GM12874 (cell line): ENCODE results near the gene CACNA1G.

Experiments used
- CTCF ChIP-seq: IDR thresholded peaks from 2 replicates; pipeline ENCODE4 v1.5.1; 2011; ENCODE audit warnings: low read depth, mild to moderate bottlenecking, control low read depth, low read length, moderate library complexity; ENCODE audit not compliant: insufficient read depth

CACNA1G gene

GRCh38 chr17:50558581-50558940, 2.0 kb upstream of the CACNA1G start:
- TF ChIP-seq CTCF: no peak

- no peak for TF ChIP-seq CTCF
Measured at GRCh38 chr17:50558941-50559614, 1.4 kb upstream of the CACNA1G start.

- TF ChIP-seq CTCF: no peak
Measured at GRCh38 chr17:50559674-50560184, 786 bp upstream of the CACNA1G start.

GRCh38 chr17:50560931-50561745, 623 bp downstream of the CACNA1G start:
- TF ChIP-seq CTCF: no peak

GRCh38 chr17:50561746-50562141, 1.2 kb downstream of the CACNA1G start:
- TF ChIP-seq CTCF: no peak

GRCh38 chr17:50562242-50563091, 2.0 kb downstream of the CACNA1G start:
- no peak for TF ChIP-seq CTCF

GRCh38 chr17:50563092-50563511, 2.6 kb downstream of the CACNA1G start:
- no peak for TF ChIP-seq CTCF
